Endothelial cell of umbilical vein (primary cell): ENCODE measurements around the gene TMEM273. TPM values are rescaled to one million over a fixed set of nuclear protein-coding genes. Genes with fewer than 3 reads are reported as not detected.

ENCODE experiments used
- BruUV-seq: library from RNA; stranded (reverse); fragments of 400-500 nt; replicated peaks from 2 replicates; lab custom pipeline; 2021; lab: Mats Ljungman, UMichigan
- CTCF ChIA-PET: fragments of 300-600, 350-600 bp; sonication (Branson Sonifier 250); formaldehyde crosslinking; loops from one replicate; lab custom pipeline; 2021; ENCODE audit warnings: antibody characterized with exemption, inconsistent platforms; lab: Charles Lee
- POLR2A ChIA-PET: fragments of 300-600, 350-600 bp; sonication (Branson Sonifier 250); formaldehyde crosslinking; loops from one replicate; lab custom pipeline; 2021; ENCODE audit warnings: antibody characterized with exemption, inconsistent platforms; lab: Charles Lee
- DNase-seq: peaks from one replicate; pipeline ENCODE4 v3.0.0-alpha.2; 2011; ENCODE audit warnings: low read depth, low spot score
- FAIRE-seq: peaks from 2 replicates; lab custom pipeline; 2011; peaks lifted over from hg19 to GRCh38; lab: Jason Lieb, UNC
- H2AFZ ChIP-seq: 2 replicates; pipeline ENCODE4 v1.6.0; 2012; ENCODE audit warnings: low read depth, low read length, control low read depth, inconsistent platforms
- H3K27ac ChIP-seq: 2 replicates; pipeline ENCODE4 v1.5.1; 2011; ENCODE audit warnings: low read depth, mild to moderate bottlenecking, control low read depth, low read length, moderate library complexity; ENCODE audit not compliant: insufficient read depth
- H3K27me3 ChIP-seq, 2 experiments: 2 replicates each; pipeline versions ENCODE4 v1.6.0 to v1.6.1; 2011; ENCODE audit warnings: low read length in 2 of 2, mixed read lengths in 1 of 2; ENCODE audit not compliant: control insufficient read depth in 2 of 2, insufficient read depth in 2 of 2
- H3K36me3 ChIP-seq, 2 experiments: 2 replicates in 1 of 2; 3 replicates in 1 of 2; pipeline ENCODE4 v1.5.1; 2011; ENCODE audit warnings: low read length in 2 of 2, mild to moderate bottlenecking in 1 of 2, moderate library complexity in 1 of 2; ENCODE audit not compliant: control insufficient read depth in 2 of 2, insufficient read depth in 2 of 2; ENCODE audit errors: extremely low read depth in 1 of 2
- H3K4me1 ChIP-seq: 3 replicates; pipeline ENCODE4 v1.5.1; 2011; ENCODE audit warnings: mild to moderate bottlenecking, low read length; ENCODE audit not compliant: control insufficient read depth, insufficient read depth; ENCODE audit errors: extremely low read depth
- H3K4me2 ChIP-seq: 2 replicates; pipeline ENCODE4 v1.6.1; 2011; ENCODE audit warnings: low read length, control low read depth, mixed read lengths; ENCODE audit not compliant: insufficient read depth
- H3K4me3 ChIP-seq, 3 experiments: fragments of 200-600 bp in 1 of 3; sonication (generic), shearing (Covaris generic) in 1 of 3; replicated peaks in 1 of 3; 2 replicates each; pipeline ENCODE4 v1.5.1; 2011 to 2016; ENCODE audit warnings: control low read depth in 3 of 3, low read length in 3 of 3, mild to moderate bottlenecking in 2 of 3, inconsistent platforms in 1 of 3, low read depth in 1 of 3, moderate library complexity in 1 of 3; ENCODE audit not compliant: insufficient read depth in 1 of 3
- H3K79me2 ChIP-seq: 2 replicates; pipeline ENCODE4 v1.6.0; 2012; ENCODE audit warnings: low read length, inconsistent platforms; ENCODE audit not compliant: control insufficient read depth, insufficient read depth
- H3K9ac ChIP-seq: replicated peaks from 2 replicates; pipeline ENCODE3; 2011; ENCODE audit warnings: low read length, control low read depth; ENCODE audit not compliant: insufficient read depth; ENCODE audit errors: extremely low read depth
- H3K9me1 ChIP-seq: replicated peaks from 3 replicates; pipeline ENCODE4 v1.6.0; 2011; ENCODE audit warnings: mild to moderate bottlenecking, low read length; ENCODE audit not compliant: control insufficient read depth, insufficient read depth; ENCODE audit errors: extremely low read depth
- H3K9me3 ChIP-seq: replicated peaks from 2 replicates; pipeline ENCODE4 v1.5.1; 2012; ENCODE audit warnings: low read length, inconsistent platforms; ENCODE audit not compliant: control insufficient read depth, insufficient read depth
- H4K20me1 ChIP-seq: replicated peaks from 2 replicates; pipeline ENCODE3; 2011; ENCODE audit warnings: mild to moderate bottlenecking, low read length; ENCODE audit not compliant: control insufficient read depth, insufficient read depth; ENCODE audit errors: extremely low read depth
- EZH2 ChIP-seq: IDR thresholded peaks from 2 replicates; pipeline ENCODE4 v1.6.1; 2012; ENCODE audit warnings: borderline replicate concordance, low read depth, mild to moderate bottlenecking, moderate library complexity, low read length, inconsistent platforms; ENCODE audit not compliant: severe bottlenecking
- FOS ChIP-seq: IDR thresholded peaks from 2 replicates; pipeline ENCODE4 v1.6.1; 2011; ENCODE audit warnings: mild to moderate bottlenecking, low read length, moderate library complexity, borderline replicate concordance; ENCODE audit not compliant: insufficient read depth
- GATA2 ChIP-seq: IDR thresholded peaks from 2 replicates; pipeline ENCODE4 v1.7.0; 2011; ENCODE audit warnings: low read depth, mild to moderate bottlenecking, moderate library complexity, mixed read lengths, low read length; ENCODE audit not compliant: insufficient read length, insufficient read depth
- JUN ChIP-seq: IDR thresholded peaks from 2 replicates; pipeline ENCODE4 v1.6.1; 2011; ENCODE audit warnings: borderline replicate concordance, low read depth; ENCODE audit not compliant: insufficient read length, insufficient read depth
- MYC ChIP-seq: IDR thresholded peaks from one replicate; pipeline ENCODE4 v1.6.1; 2011; ENCODE audit warnings: mild to moderate bottlenecking, low read depth, low read length
- POLR2A ChIP-seq: IDR thresholded peaks from 2 replicates; pipeline ENCODE4 v1.6.1; 2012; ENCODE audit warnings: low read depth, mild to moderate bottlenecking, control low read depth, low read length
- POLR2AphosphoS5 ChIP-seq: IDR thresholded peaks from 2 replicates; pipeline ENCODE4 v1.6.1; 2012; ENCODE audit warnings: low read depth, mild to moderate bottlenecking, control low read depth, low read length, moderate library complexity; ENCODE audit not compliant: insufficient read depth
- dilution Hi-C: fragments of 300-500 bp; cut with MboI; formaldehyde crosslinking; loops from one replicate; pipeline ENCODE4 v1.15.0; 2019; ENCODE audit warnings: low sequenced_read_pairs; ENCODE audit not compliant: extremely low pct_ligation_motif_present
- intact Hi-C: fragments of 100-400 bp; cut with micrococcal nuclease; formaldehyde crosslinking; loops from one replicate; pipeline ENCODE4 v1.10.0; 2022
- polyA plus RNA-seq, 4 experiments: library from polyadenylated mRNA; depleted of rRNA in 3 of 4; stranded (reverse) in 3 of 4; unstranded in 1 of 4; fragments of >200 nt; gene quantifications; 2 replicates each; pipeline versions ENCODE4 v1.2.1 to v1.2.3, GENCODE V29; 2011 to 2012; ENCODE audit warnings: missing spikeins in 1 of 4
- total RNA-seq: library from RNA; stranded (reverse); gene quantifications from 2 replicates; pipeline ENCODE4 v1.2.3, GENCODE V29; 2021
- TF ChIP-seq, protein P1 (sequence below): IDR thresholded peaks from 2 replicates; pipeline ENCODE4 v1.6.1; 2011; ENCODE audit not compliant: insufficient read depth, insufficient read length
- TF ChIP-seq, protein P2 (sequence below), 2 donors: IDR thresholded peaks; 1 replicate in 1 of 2; 2 replicates in 1 of 2; pipeline ENCODE4 v1.5.1; 2011; ENCODE audit warnings: low read length in 2 of 2, mild to moderate bottlenecking in 2 of 2, moderate library complexity in 2 of 2, control low read depth in 1 of 2, inconsistent platforms in 1 of 2, low read depth in 1 of 2; ENCODE audit not compliant: insufficient read depth in 1 of 2; ENCODE audit errors: extremely low read depth in 1 of 2

Gene TMEM273
- total and polyA plus RNA-seq, 2 donors (not counting 3 experiments of a cell fraction or from before 2014, with no cell fraction given) = 1.9 to 3.7 TPM

DNA sequence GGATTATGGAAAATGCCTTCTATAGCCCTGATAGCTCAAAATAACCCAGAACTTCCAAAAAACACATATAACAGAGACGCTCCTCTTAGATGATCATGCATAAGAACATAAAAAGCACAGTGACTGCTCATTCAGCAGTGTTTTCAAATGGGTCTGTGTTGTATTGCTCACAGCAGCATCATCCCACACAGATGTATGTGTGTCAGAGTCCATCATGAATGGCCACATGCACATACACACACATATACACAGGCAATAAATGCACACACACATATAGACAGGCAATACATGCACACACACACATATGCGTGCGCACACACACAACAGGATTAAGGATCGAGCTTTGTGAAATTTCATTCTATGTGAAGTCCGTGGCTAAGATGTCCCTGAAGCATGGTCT is 26.1 kb downstream of the TMEM273 start:
- no peaks in the 10 kb centered on the region for H3K4me1 ChIP-seq
- H3K9ac ChIP-seq = no peak overlapping the region
- H2AFZ ChIP-seq = no peak overlapping the region
- no peaks in the 10 kb centered on the region for H3K9me1 ChIP-seq
- FAIRE-seq (no peak), DNase-seq (no peak)
- POLR2A ChIA-PET = no interaction called here
- H3K27ac ChIP-seq = no peak overlapping the region
- no peaks in the 10 kb centered on the region for H4K20me1 ChIP-seq
- no peaks in the 10 kb centered on the region for H3K9me3 ChIP-seq
- CTCF ChIA-PET = interaction anchor here (1.0 to 3.3 kb wide), 11 partner anchors 8 to 506 kb away, joined by 3 to 28 read pairs (median 4); no protein-coding TSS in a partner anchor
- intact Hi-C loops (no loop called here), dilution Hi-C loops (no loop called here)
- H3K36me3 ChIP-seq = no peaks in the 10 kb centered on the region
- H3K4me3 ChIP-seq = no peak overlapping the region
- no TSS peak for BruUV-seq
- no peak overlapping the region for H3K4me2 ChIP-seq
- no peaks in the 10 kb centered on the region for H3K79me2 ChIP-seq
- no peaks in the 10 kb centered on the region for H3K27me3 ChIP-seq
- no peak for TF ChIP-seq POLR2A
- no peak for TF ChIP-seq EZH2
- no peak for TF ChIP-seq JUN
- TF ChIP-seq, protein P1, sequence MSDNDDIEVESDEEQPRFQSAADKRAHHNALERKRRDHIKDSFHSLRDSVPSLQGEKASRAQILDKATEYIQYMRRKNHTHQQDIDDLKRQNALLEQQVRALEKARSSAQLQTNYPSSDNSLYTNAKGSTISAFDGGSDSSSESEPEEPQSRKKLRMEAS = no peak
- TF ChIP-seq GATA2 = no peak
- TF ChIP-seq MYC = no peak
- no peak for TF ChIP-seq POLR2AphosphoS5
- no peak for TF ChIP-seq FOS
- TF ChIP-seq, protein P2, sequence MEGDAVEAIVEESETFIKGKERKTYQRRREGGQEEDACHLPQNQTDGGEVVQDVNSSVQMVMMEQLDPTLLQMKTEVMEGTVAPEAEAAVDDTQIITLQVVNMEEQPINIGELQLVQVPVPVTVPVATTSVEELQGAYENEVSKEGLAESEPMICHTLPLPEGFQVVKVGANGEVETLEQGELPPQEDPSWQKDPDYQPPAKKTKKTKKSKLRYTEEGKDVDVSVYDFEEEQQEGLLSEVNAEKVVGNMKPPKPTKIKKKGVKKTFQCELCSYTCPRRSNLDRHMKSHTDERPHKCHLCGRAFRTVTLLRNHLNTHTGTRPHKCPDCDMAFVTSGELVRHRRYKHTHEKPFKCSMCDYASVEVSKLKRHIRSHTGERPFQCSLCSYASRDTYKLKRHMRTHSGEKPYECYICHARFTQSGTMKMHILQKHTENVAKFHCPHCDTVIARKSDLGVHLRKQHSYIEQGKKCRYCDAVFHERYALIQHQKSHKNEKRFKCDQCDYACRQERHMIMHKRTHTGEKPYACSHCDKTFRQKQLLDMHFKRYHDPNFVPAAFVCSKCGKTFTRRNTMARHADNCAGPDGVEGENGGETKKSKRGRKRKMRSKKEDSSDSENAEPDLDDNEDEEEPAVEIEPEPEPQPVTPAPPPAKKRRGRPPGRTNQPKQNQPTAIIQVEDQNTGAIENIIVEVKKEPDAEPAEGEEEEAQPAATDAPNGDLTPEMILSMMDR (IDR thresholded peaks at IDR 0.05; ENCODE audit: extremely low read depth in 1 of 2, insufficient read depth in 1 of 2, low read depth in 1 of 2, low read length in 2 of 2) = no peak
